Measurements from ENCODE around the gene FKBP15. TPM values are rescaled to one million over a fixed set of nuclear protein-coding genes. Genes with fewer than 3 reads are reported as not detected.

The FKBP15 gene
- total and polyA plus RNA-seq, 2 experiments from 2014 or later = 7.9 to 14.9 TPM

DNA sequence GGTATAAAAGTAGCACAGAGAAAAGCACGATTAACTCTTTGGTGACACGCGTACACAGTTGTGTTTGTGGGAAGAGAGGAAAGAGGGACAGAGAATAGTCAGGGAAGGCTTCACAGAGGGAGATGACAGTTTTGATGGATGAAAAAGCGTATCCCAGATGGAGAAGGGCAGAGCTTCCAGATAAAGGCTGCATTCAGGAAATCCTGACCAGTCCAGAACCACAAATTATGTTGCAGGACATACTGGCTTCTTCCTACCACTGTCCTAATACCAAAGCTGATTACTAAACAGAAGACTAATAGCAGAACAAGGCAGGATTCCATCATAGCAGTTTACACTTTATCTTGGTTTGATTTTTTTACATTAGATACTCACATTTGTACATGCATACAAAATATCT lies 35.8 kb downstream of the FKBP15 start:
- no peaks in the 10 kb centered on the region for H3F3A ChIP-seq (replicated peaks; ENCODE audit: low read depth)
- Mint-ChIP-seq H3K9me3 (no peaks in the 10 kb centered on the region; the same call in 2 of the 3 replicates), H3K4me3 (no peak overlapping the region), H3K27ac (no peak overlapping the region), H3K36me3 (ENCODE audit: low read depth) (peaks cover 34% of the 10 kb centered on the region), H3K4me1 (no peaks in the 10 kb centered on the region), H3K27me3 (ENCODE audit: insufficient read depth, low read depth, poor library complexity) (peaks cover 1% of the 10 kb centered on the region)
- H2AFZ ChIP-seq = no peak overlapping the region
- no peak for ATAC-seq
- H3K27ac ChIP-seq (ENCODE audit: low read depth) = no peak overlapping the region
- no peak overlapping the region for H3K4me3 ChIP-seq
- H4K20me1 ChIP-seq (replicated peaks; ENCODE audit: insufficient read depth) = peaks cover 4% of the 10 kb centered on the region; the same call in 1 of the 2 replicates
- H3K79me2 ChIP-seq (replicated peaks; ENCODE audit: insufficient read depth) = no peaks in the 10 kb centered on the region
- no peaks in the 10 kb centered on the region for H3K4me1 ChIP-seq (ENCODE audit: insufficient read depth)
- no peak overlapping the region for H3K4me2 ChIP-seq
- no peaks in the 10 kb centered on the region for H3K9me2 ChIP-seq (ENCODE audit: insufficient read depth)
- TF ChIP-seq, protein P1, sequence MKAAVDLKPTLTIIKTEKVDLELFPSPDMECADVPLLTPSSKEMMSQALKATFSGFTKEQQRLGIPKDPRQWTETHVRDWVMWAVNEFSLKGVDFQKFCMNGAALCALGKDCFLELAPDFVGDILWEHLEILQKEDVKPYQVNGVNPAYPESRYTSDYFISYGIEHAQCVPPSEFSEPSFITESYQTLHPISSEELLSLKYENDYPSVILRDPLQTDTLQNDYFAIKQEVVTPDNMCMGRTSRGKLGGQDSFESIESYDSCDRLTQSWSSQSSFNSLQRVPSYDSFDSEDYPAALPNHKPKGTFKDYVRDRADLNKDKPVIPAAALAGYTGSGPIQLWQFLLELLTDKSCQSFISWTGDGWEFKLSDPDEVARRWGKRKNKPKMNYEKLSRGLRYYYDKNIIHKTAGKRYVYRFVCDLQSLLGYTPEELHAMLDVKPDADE (IDR thresholded peaks at IDR 0.05) = no peak
- TF ChIP-seq EZH2 (IDR thresholded peaks at IDR 0.05; ENCODE audit: low read depth, unreplicated experiment) (no peak), EZH2phosphoT487 (IDR thresholded peaks at IDR 0.05; ENCODE audit: unreplicated experiment) (no peak), JUNB (IDR thresholded peaks at IDR 0.05; ENCODE audit: unreplicated experiment) (no peak), CREB1 (CRISPR knock-in tag; IDR thresholded peaks at IDR 0.05; ENCODE audit: low read depth) (no peak), ZNF114 (CRISPR knock-in tag; IDR thresholded peaks at IDR 0.05) (no peak), NANOG (IDR thresholded peaks at IDR 0.05; ENCODE audit: borderline replicate concordance) (no peak), ZNF331 (CRISPR knock-in tag; IDR thresholded peaks at IDR 0.05; ENCODE audit: low read depth) (no peak), STAT1 (IDR thresholded peaks at IDR 0.05; ENCODE audit: unreplicated experiment) (no peak), POLR2AphosphoS5 (IDR thresholded peaks at IDR 0.05; ENCODE audit: low read depth) (no peak)
- TF ChIP-seq, protein P2, sequence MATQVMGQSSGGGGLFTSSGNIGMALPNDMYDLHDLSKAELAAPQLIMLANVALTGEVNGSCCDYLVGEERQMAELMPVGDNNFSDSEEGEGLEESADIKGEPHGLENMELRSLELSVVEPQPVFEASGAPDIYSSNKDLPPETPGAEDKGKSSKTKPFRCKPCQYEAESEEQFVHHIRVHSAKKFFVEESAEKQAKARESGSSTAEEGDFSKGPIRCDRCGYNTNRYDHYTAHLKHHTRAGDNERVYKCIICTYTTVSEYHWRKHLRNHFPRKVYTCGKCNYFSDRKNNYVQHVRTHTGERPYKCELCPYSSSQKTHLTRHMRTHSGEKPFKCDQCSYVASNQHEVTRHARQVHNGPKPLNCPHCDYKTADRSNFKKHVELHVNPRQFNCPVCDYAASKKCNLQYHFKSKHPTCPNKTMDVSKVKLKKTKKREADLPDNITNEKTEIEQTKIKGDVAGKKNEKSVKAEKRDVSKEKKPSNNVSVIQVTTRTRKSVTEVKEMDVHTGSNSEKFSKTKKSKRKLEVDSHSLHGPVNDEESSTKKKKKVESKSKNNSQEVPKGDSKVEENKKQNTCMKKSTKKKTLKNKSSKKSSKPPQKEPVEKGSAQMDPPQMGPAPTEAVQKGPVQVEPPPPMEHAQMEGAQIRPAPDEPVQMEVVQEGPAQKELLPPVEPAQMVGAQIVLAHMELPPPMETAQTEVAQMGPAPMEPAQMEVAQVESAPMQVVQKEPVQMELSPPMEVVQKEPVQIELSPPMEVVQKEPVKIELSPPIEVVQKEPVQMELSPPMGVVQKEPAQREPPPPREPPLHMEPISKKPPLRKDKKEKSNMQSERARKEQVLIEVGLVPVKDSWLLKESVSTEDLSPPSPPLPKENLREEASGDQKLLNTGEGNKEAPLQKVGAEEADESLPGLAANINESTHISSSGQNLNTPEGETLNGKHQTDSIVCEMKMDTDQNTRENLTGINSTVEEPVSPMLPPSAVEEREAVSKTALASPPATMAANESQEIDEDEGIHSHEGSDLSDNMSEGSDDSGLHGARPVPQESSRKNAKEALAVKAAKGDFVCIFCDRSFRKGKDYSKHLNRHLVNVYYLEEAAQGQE (IDR thresholded peaks at IDR 0.05; ENCODE audit: unreplicated experiment) = no peak
- TF ChIP-seq, protein P3, sequence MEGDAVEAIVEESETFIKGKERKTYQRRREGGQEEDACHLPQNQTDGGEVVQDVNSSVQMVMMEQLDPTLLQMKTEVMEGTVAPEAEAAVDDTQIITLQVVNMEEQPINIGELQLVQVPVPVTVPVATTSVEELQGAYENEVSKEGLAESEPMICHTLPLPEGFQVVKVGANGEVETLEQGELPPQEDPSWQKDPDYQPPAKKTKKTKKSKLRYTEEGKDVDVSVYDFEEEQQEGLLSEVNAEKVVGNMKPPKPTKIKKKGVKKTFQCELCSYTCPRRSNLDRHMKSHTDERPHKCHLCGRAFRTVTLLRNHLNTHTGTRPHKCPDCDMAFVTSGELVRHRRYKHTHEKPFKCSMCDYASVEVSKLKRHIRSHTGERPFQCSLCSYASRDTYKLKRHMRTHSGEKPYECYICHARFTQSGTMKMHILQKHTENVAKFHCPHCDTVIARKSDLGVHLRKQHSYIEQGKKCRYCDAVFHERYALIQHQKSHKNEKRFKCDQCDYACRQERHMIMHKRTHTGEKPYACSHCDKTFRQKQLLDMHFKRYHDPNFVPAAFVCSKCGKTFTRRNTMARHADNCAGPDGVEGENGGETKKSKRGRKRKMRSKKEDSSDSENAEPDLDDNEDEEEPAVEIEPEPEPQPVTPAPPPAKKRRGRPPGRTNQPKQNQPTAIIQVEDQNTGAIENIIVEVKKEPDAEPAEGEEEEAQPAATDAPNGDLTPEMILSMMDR (conservative IDR thresholded peaks at IDR 0.05; ENCODE audit: low read depth in 2 of 2) = no peak
- TF ChIP-seq, protein P4, sequence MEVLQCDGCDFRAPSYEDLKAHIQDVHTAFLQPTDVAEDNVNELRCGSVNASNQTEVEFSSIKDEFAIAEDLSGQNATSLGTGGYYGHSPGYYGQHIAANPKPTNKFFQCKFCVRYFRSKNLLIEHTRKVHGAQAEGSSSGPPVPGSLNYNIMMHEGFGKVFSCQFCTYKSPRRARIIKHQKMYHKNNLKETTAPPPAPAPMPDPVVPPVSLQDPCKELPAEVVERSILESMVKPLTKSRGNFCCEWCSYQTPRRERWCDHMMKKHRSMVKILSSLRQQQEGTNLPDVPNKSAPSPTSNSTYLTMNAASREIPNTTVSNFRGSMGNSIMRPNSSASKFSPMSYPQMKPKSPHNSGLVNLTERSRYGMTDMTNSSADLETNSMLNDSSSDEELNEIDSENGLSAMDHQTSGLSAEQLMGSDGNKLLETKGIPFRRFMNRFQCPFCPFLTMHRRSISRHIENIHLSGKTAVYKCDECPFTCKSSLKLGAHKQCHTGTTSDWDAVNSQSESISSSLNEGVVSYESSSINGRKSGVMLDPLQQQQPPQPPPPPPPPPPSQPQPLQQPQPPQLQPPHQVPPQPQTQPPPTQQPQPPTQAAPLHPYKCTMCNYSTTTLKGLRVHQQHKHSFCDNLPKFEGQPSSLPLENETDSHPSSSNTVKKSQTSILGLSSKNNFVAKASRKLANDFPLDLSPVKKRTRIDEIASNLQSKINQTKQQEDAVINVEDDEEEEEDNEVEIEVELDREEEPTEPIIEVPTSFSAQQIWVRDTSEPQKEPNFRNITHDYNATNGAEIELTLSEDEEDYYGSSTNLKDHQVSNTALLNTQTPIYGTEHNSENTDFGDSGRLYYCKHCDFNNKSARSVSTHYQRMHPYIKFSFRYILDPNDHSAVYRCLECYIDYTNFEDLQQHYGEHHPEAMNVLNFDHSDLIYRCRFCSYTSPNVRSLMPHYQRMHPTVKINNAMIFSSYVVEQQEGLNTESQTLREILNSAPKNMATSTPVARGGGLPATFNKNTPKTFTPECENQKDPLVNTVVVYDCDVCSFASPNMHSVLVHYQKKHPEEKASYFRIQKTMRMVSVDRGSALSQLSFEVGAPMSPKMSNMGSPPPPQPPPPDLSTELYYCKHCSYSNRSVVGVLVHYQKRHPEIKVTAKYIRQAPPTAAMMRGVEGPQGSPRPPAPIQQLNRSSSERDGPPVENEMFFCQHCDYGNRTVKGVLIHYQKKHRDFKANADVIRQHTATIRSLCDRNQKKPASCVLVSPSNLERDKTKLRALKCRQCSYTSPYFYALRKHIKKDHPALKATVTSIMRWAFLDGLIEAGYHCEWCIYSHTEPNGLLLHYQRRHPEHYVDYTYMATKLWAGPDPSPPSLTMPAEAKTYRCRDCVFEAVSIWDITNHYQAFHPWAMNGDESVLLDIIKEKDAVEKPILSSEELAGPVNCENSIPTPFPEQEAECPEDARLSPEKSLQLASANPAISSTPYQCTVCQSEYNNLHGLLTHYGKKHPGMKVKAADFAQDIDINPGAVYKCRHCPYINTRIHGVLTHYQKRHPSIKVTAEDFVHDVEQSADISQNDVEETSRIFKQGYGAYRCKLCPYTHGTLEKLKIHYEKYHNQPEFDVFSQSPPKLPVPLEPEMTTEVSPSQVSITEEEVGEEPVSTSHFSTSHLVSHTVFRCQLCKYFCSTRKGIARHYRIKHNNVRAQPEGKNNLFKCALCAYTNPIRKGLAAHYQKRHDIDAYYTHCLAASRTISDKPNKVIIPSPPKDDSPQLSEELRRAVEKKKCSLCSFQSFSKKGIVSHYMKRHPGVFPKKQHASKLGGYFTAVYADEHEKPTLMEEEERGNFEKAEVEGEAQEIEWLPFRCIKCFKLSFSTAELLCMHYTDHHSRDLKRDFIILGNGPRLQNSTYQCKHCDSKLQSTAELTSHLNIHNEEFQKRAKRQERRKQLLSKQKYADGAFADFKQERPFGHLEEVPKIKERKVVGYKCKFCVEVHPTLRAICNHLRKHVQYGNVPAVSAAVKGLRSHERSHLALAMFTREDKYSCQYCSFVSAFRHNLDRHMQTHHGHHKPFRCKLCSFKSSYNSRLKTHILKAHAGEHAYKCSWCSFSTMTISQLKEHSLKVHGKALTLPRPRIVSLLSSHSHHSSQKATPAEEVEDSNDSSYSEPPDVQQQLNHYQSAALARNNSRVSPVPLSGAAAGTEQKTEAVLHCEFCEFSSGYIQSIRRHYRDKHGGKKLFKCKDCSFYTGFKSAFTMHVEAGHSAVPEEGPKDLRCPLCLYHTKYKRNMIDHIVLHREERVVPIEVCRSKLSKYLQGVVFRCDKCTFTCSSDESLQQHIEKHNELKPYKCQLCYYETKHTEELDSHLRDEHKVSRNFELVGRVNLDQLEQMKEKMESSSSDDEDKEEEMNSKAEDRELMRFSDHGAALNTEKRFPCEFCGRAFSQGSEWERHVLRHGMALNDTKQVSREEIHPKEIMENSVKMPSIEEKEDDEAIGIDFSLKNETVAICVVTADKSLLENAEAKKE (CRISPR knock-in tag; IDR thresholded peaks at IDR 0.05) = no peak
- H3K36me3 ChIP-seq (ENCODE audit: insufficient read depth) = peaks cover 15% of the 10 kb centered on the region; the same call in 1 of the 2 replicates
- H3K27me3 ChIP-seq (ENCODE audit: insufficient read depth) = no peaks in the 10 kb centered on the region
- DNase-seq (ENCODE audit: low spot score) = no peak

Measured in GM23338 (cell line).